Smooth muscle cell (in vitro differentiated cells): ENCODE measurements around the gene WNT3A. TPM values are rescaled to one million over a fixed set of nuclear protein-coding genes. Genes with fewer than 3 reads are reported as not detected.

Experiments
- DNase-seq: peaks from one replicate; lab custom pipeline; 2025; ENCODE audit not compliant: unreplicated experiment; lab: John Stamatoyannopoulos, UW
- H2AFZ ChIP-seq: fragments of 200-600 bp; sonication (generic); 2 replicates; pipeline ENCODE4 v1.6.0; 2016; ENCODE audit warnings: antibody characterized with exemption, low read depth, mild to moderate bottlenecking
- H3F3A ChIP-seq: fragments of 200-600 bp; sonication (generic); 2 replicates; pipeline ENCODE4 v1.6.0; 2017; ENCODE audit warnings: antibody characterized with exemption, low read depth
- H3K27ac ChIP-seq: fragments of 200-600 bp; sonication (generic); 2 replicates; pipeline ENCODE4 v1.5.1; 2016; ENCODE audit warnings: low read depth, mild to moderate bottlenecking
- H3K27me3 ChIP-seq: fragments of 200-600 bp; sonication (generic); 2 replicates; pipeline ENCODE4 v1.6.1; 2016; ENCODE audit warnings: low read depth, mild to moderate bottlenecking
- H3K36me3 ChIP-seq: fragments of 200-600 bp; sonication (generic); 2 replicates; pipeline ENCODE4 v1.5.1; 2016; ENCODE audit warnings: low read depth
- H3K4me1 ChIP-seq: fragments of 200-600 bp; sonication (generic); 2 replicates; pipeline ENCODE4 v1.5.1; 2016; ENCODE audit warnings: low read depth
- H3K4me2 ChIP-seq: fragments of 200-600 bp; sonication (generic); 2 replicates; pipeline ENCODE4 v1.6.0; 2016; ENCODE audit warnings: mild to moderate bottlenecking
- H3K4me3 ChIP-seq: fragments of 200-600 bp; sonication (generic); 2 replicates; pipeline ENCODE4 v1.5.1; 2016; ENCODE audit warnings: mild to moderate bottlenecking
- H3K79me2 ChIP-seq: fragments of 200-600 bp; sonication (generic); 2 replicates; pipeline ENCODE4 v1.6.0; 2016; ENCODE audit warnings: low read depth, mild to moderate bottlenecking
- H3K9ac ChIP-seq: fragments of 200-600 bp; sonication (generic); 2 replicates; pipeline ENCODE4 v1.6.0; 2016; ENCODE audit warnings: low read depth
- H3K9me3 ChIP-seq: fragments of 200-600 bp; sonication (generic); replicated peaks from 2 replicates; pipeline ENCODE4 v1.5.1; 2016; ENCODE audit warnings: low read depth
- H4K20me1 ChIP-seq: fragments of 200-600 bp; sonication (generic); 2 replicates; pipeline ENCODE4 v1.6.0; 2016; ENCODE audit warnings: low read depth
- WGBS: methylation state at CpG from one replicate; pipeline ENCODE4 v1.1.7; 2016; ENCODE audit warnings: low lambda C conversion rate; 5-methylcytosine and 5-hydroxymethylcytosine counted together
- polyA plus RNA-seq: library from polyadenylated mRNA; unstranded; fragments of >200 nt; fragmentation: Nextera tagmentation; extraction: Ambion mirVana; gene quantifications from 2 replicates; pipeline ENCODE4 v1.2.1, GENCODE V29; 2016
- total RNA-seq: library from RNA; depleted of rRNA; stranded (reverse); fragments of >200 nt; gene quantifications from 2 replicates; pipeline ENCODE4 v1.2.3, GENCODE V29; 2014
- TF ChIP-seq, protein P1 (sequence below): fragments of 200-600 bp; sonication (generic); IDR thresholded peaks from 2 replicates; pipeline ENCODE4 v1.5.1; 2017; ENCODE audit warnings: borderline replicate concordance, mild to moderate bottlenecking, antibody characterized with exemption; ENCODE audit not compliant: insufficient read depth, poor library complexity, severe bottlenecking

Gene WNT3A
- total and polyA plus RNA-seq, 2 experiments from 2014 or later, result 0.13 TPM; not detected in 1

GRCh38 chr1:228009828-228010775 is 3.3 kb downstream of the WNT3A start:
- WGBS, result 80% methylated on average over 21 of the region's 21 CpGs
- Histone ChIP-seq H3K4me1 (peaks cover 3% of the 10 kb centered on the region), H3F3A (no peaks in the 10 kb centered on the region), H3K9me3 (no peaks in the 10 kb centered on the region), H3K27ac (no peak overlapping the region), H3K79me2 (no peaks in the 10 kb centered on the region), H3K9ac (no peak overlapping the region), H3K36me3 (no peaks in the 10 kb centered on the region), H3K4me2 (no peak overlapping the region), H4K20me1 (no peaks in the 10 kb centered on the region), H3K27me3 (peaks cover 52% of the 10 kb centered on the region), H2AFZ (no peak overlapping the region), H3K4me3 (no peak overlapping the region)
- no peak for DNase-seq
- TF ChIP-seq, protein P1, sequence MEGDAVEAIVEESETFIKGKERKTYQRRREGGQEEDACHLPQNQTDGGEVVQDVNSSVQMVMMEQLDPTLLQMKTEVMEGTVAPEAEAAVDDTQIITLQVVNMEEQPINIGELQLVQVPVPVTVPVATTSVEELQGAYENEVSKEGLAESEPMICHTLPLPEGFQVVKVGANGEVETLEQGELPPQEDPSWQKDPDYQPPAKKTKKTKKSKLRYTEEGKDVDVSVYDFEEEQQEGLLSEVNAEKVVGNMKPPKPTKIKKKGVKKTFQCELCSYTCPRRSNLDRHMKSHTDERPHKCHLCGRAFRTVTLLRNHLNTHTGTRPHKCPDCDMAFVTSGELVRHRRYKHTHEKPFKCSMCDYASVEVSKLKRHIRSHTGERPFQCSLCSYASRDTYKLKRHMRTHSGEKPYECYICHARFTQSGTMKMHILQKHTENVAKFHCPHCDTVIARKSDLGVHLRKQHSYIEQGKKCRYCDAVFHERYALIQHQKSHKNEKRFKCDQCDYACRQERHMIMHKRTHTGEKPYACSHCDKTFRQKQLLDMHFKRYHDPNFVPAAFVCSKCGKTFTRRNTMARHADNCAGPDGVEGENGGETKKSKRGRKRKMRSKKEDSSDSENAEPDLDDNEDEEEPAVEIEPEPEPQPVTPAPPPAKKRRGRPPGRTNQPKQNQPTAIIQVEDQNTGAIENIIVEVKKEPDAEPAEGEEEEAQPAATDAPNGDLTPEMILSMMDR, result no peak

GRCh38 chr1:228010921-228011320 is 4.1 kb downstream of the WNT3A start:
- H3K79me2 ChIP-seq, result no peaks in the 10 kb centered on the region
- H2AFZ ChIP-seq, result no peak overlapping the region
- H3K27ac ChIP-seq, result no peak overlapping the region
- peaks cover 3% of the 10 kb centered on the region for H3K4me1 ChIP-seq
- H4K20me1 ChIP-seq, result no peaks in the 10 kb centered on the region
- H3K9me3 ChIP-seq, result no peaks in the 10 kb centered on the region
- H3K4me2 ChIP-seq, result no peak overlapping the region
- no peak overlapping the region for H3K4me3 ChIP-seq
- H3F3A ChIP-seq, result no peaks in the 10 kb centered on the region
- no peak for DNase-seq
- TF ChIP-seq, protein P1, result no peak
- no peaks in the 10 kb centered on the region for H3K36me3 ChIP-seq
- peaks cover 44% of the 10 kb centered on the region for H3K27me3 ChIP-seq
- H3K9ac ChIP-seq, result no peak overlapping the region
- WGBS, result 89% methylated on average over 7 of the region's 7 CpGs

DNA sequence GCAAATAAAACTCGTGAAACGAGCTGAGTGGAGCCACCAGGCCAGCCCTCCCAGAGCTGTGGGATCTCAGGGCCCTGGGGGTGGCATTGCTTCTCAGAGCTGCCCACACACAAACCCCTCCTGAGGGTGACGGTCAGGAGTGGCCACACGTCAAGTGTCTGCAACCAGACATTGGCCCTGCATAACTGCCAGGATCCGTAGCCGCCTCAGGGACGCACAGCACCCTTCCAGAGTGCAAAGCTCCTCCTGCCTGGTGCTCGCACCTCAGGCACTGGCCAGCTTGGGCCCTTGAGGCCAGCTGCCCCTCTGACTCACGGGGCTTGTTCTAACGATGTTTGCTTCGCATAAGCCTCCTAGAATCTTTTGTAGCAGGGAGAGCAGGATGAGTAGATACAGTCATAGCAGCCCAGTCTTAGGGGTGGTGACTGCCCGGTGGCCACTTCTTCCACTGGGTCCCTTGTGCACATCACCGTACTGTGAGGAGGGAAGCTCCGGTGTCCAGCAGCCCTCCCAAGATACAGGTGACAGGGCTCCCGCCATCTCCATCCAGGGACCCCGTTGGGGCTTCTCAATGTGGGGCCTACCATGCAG is 5.0 kb downstream of the WNT3A start:
- H3K27ac ChIP-seq, result no peak overlapping the region
- TF ChIP-seq, protein P1, result no peak
- H3K4me3 ChIP-seq, result no peak overlapping the region
- H3K9me3 ChIP-seq, result no peaks in the 10 kb centered on the region
- no peaks in the 10 kb centered on the region for H3K79me2 ChIP-seq
- H4K20me1 ChIP-seq, result no peaks in the 10 kb centered on the region
- DNase-seq, result no peak
- WGBS, result 74% methylated on average over 16 of the region's 16 CpGs
- H3K9ac ChIP-seq, result no peak overlapping the region
- H3K27me3 ChIP-seq, result peaks cover 37% of the 10 kb centered on the region
- H3K4me2 ChIP-seq, result no peak overlapping the region
- no peaks in the 10 kb centered on the region for H3F3A ChIP-seq
- H3K36me3 ChIP-seq, result no peaks in the 10 kb centered on the region
- peaks cover 3% of the 10 kb centered on the region for H3K4me1 ChIP-seq
- no peak overlapping the region for H2AFZ ChIP-seq
